ENCODE data around the gene FXN. TPM values are rescaled to one million over a fixed set of nuclear protein-coding genes. Genes with fewer than 3 reads are reported as not detected.

The FXN gene
- total and polyA plus RNA-seq, 2 donors (not counting 3 experiments of a cell fraction or from before 2014, with no cell fraction given), result 18.2 to 21.2 TPM

DNA sequence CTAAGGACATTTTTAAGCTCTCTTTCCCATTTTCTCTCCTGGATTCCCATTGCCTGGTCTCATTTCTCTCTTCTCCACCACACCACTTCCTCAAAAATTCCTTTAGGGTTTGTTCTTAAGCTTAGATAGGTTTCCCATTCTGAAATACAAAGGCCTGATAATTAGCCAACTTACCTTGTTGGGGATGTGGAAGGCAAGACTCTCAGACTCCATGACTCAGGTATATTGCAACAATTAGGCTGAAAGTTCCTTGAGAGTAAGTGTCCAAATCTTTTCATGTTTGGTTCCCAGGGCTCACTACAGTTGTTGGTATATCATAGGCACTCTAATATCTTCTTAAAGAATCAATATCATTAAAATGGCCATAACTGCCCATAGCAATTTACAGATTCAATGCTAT lies 43.6 kb downstream of the FXN start:
- no peaks in the 10 kb centered on the region for H3K9me1 ChIP-seq (replicated peaks; ENCODE audit: control insufficient read depth, extremely low read depth, insufficient read depth, low read length)
- no peak overlapping the region for H2AFZ ChIP-seq (ENCODE audit: low read depth, low read length)
- H4K20me1 ChIP-seq (replicated peaks; ENCODE audit: control insufficient read depth, extremely low read depth, insufficient read depth, low read length), result no peaks in the 10 kb centered on the region
- dilution Hi-C loops (cut with MboI; ENCODE audit: extremely low pct_ligation_motif_present, low sequenced_read_pairs) (no loop called here), intact Hi-C loops (cut with micrococcal nuclease) (no loop called here)
- DNase-seq (ENCODE audit: low read depth, low spot score), result no peak
- no peaks in the 10 kb centered on the region for H3K9me3 ChIP-seq (replicated peaks; ENCODE audit: control insufficient read depth, insufficient read depth, low read length)
- peaks cover 14% of the 10 kb centered on the region for H3K4me1 ChIP-seq (ENCODE audit: control insufficient read depth, extremely low read depth, insufficient read depth, low read length)
- no peaks in the 10 kb centered on the region for H3K36me3 ChIP-seq (ENCODE audit: control insufficient read depth in 2 of 2, extremely low read depth in 1 of 2, insufficient read depth in 2 of 2, low read length in 2 of 2)
- no peaks in the 10 kb centered on the region for H3K27me3 ChIP-seq (ENCODE audit: control insufficient read depth in 2 of 2, insufficient read depth in 2 of 2, low read length in 2 of 2)
- ChIA-PET CTCF (no interaction called here), POLR2A (interaction anchor here (0.6 kb wide), 1 partner anchor 102 kb away, joined by 8 read pairs; no protein-coding TSS in a partner anchor)
- FAIRE-seq, result no peak
- H3K4me2 ChIP-seq (ENCODE audit: insufficient read depth, low read length), result no peak overlapping the region
- H3K4me3 ChIP-seq (replicated peaks in 1 of 3; ENCODE audit: insufficient read depth in 1 of 3, low read depth in 1 of 3, low read length in 3 of 3), result no peak overlapping the region
- TF ChIP-seq, protein P1, sequence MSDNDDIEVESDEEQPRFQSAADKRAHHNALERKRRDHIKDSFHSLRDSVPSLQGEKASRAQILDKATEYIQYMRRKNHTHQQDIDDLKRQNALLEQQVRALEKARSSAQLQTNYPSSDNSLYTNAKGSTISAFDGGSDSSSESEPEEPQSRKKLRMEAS (IDR thresholded peaks at IDR 0.05; ENCODE audit: insufficient read depth, insufficient read length), result no peak
- no peak for TF ChIP-seq GATA2 (IDR thresholded peaks at IDR 0.05; ENCODE audit: insufficient read depth, insufficient read length, low read depth, low read length)
- no peak for TF ChIP-seq POLR2AphosphoS5 (IDR thresholded peaks at IDR 0.05; ENCODE audit: insufficient read depth, low read depth, low read length)
- no peak for TF ChIP-seq MYC (IDR thresholded peaks at IDR 0.05; ENCODE audit: low read depth, low read length)
- no peak for TF ChIP-seq JUN (IDR thresholded peaks at IDR 0.05; ENCODE audit: borderline replicate concordance, insufficient read depth, insufficient read length, low read depth)
- TF ChIP-seq, protein P2, sequence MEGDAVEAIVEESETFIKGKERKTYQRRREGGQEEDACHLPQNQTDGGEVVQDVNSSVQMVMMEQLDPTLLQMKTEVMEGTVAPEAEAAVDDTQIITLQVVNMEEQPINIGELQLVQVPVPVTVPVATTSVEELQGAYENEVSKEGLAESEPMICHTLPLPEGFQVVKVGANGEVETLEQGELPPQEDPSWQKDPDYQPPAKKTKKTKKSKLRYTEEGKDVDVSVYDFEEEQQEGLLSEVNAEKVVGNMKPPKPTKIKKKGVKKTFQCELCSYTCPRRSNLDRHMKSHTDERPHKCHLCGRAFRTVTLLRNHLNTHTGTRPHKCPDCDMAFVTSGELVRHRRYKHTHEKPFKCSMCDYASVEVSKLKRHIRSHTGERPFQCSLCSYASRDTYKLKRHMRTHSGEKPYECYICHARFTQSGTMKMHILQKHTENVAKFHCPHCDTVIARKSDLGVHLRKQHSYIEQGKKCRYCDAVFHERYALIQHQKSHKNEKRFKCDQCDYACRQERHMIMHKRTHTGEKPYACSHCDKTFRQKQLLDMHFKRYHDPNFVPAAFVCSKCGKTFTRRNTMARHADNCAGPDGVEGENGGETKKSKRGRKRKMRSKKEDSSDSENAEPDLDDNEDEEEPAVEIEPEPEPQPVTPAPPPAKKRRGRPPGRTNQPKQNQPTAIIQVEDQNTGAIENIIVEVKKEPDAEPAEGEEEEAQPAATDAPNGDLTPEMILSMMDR (IDR thresholded peaks at IDR 0.05; ENCODE audit: extremely low read depth in 1 of 2, insufficient read depth in 1 of 2, low read depth in 1 of 2, low read length in 2 of 2), result no peak
- TF ChIP-seq FOS (IDR thresholded peaks at IDR 0.05; ENCODE audit: borderline replicate concordance, insufficient read depth, low read length), result no peak
- TF ChIP-seq POLR2A (IDR thresholded peaks at IDR 0.05; ENCODE audit: low read depth, low read length), result no peak
- TF ChIP-seq EZH2 (IDR thresholded peaks at IDR 0.05; ENCODE audit: borderline replicate concordance, low read depth, low read length, severe bottlenecking), result no peak
- H3K79me2 ChIP-seq (ENCODE audit: control insufficient read depth, insufficient read depth, low read length), result no peaks in the 10 kb centered on the region
- H3K27ac ChIP-seq (ENCODE audit: insufficient read depth, low read depth, low read length), result no peak overlapping the region
- no peak overlapping the region for H3K9ac ChIP-seq (replicated peaks; ENCODE audit: extremely low read depth, insufficient read depth, low read length)
- no TSS peak for BruUV-seq (replicated peaks)
